ENCODE measurements around the gene ZNF385B. TPM values are rescaled to one million over a fixed set of nuclear protein-coding genes. Genes with fewer than 3 reads are reported as not detected.

ZNF385B gene
- total RNA-seq, 1 experiment from 2014 or later = 9.3 TPM

DNA sequence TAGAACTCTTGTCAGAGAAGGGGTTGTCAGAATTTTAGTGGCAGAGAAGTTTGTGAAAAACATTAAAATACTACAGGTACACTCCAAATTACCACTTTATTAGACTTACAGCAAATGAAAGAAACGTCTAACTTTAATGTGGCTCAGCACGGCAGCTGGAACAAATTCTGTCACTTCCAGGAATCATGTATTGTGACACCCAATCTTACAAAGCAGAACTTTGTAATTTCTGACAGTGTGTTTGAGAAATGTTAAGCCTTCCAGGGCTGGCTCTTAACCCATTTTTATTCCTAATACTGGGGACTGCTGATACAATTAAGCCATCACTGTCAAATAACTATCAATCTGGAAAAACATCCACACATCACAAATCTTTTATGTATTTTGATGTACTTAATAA, 216.4 kb downstream of the ZNF385B start (continued):
- TF ChIP-seq POLR2AphosphoS5 (IDR thresholded peaks at IDR 0.05; ENCODE audit: low read depth, low read length) = no peak
- no peak for TF ChIP-seq FOSL1 (IDR thresholded peaks at IDR 0.05; ENCODE audit: low read depth)
- TF ChIP-seq REST (IDR thresholded peaks at IDR 0.05; ENCODE audit: low read depth) = no peak
- TF ChIP-seq RAD21 (IDR thresholded peaks at IDR 0.05; ENCODE audit: low read depth) = no peak
- TF ChIP-seq POLR2A (IDR thresholded peaks at IDR 0.05; ENCODE audit: borderline replicate concordance, extremely low read depth, insufficient read depth, insufficient read length) = no peak
- TF ChIP-seq CBX3 (IDR thresholded peaks at IDR 0.05; ENCODE audit: low read depth) = no peak
- no peak for TF ChIP-seq SRF (IDR thresholded peaks at IDR 0.05; ENCODE audit: low read depth)

- intact Hi-C loops (cut with micrococcal nuclease) = no loop called here
- H3K36me3 ChIP-seq (ENCODE audit: control insufficient read depth in 1 of 2, insufficient read depth in 2 of 2, low read length in 2 of 2) = no peaks in the 10 kb centered on the region
- H3K4me1 ChIP-seq (ENCODE audit: control insufficient read depth in 1 of 2, insufficient read depth in 2 of 2, low read length in 2 of 2) = no peaks in the 10 kb centered on the region
- RAD21 ChIA-PET (ENCODE audit: low non-redundant PET in 1 of 2, low total read pairs in 2 of 2, uncharacterized antibody in 2 of 2, unreplicated experiment in 2 of 2) = no interaction called here
- no TSS peak for BruUV-seq (replicated peaks)
- H3K4me2 ChIP-seq (ENCODE audit: low read length) = no peak overlapping the region
- DNase-seq (ENCODE audit: low read depth, low spot score) (no peak), ATAC-seq (no peak)
- no peak overlapping the region for H3K27ac ChIP-seq (ENCODE audit: low read depth, low read length)
- H3K4me3 ChIP-seq (replicated peaks in 1 of 2; ENCODE audit: low read depth in 1 of 2, low read length in 2 of 2) = no peak overlapping the region
- no peaks in the 10 kb centered on the region for H3K27me3 ChIP-seq (ENCODE audit: insufficient read depth, low read length)
- no peaks in the 10 kb centered on the region for H3K9me3 ChIP-seq (ENCODE audit: control insufficient read depth in 1 of 2, insufficient read depth in 1 of 2, low read depth in 1 of 2, low read length in 2 of 2)
- no peak overlapping the region for H2AFZ ChIP-seq (ENCODE audit: low read depth, low read length, poor library complexity, severe bottlenecking)
- TF ChIP-seq JUND (IDR thresholded peaks at IDR 0.05) = no peak
- no peaks in the 10 kb centered on the region for H4K20me1 ChIP-seq (ENCODE audit: insufficient read depth)
- H3K9me2 ChIP-seq (ENCODE audit: insufficient read depth) = no peaks in the 10 kb centered on the region
- no peaks in the 10 kb centered on the region for H3K79me2 ChIP-seq (ENCODE audit: insufficient read depth, low read length)
- CTCF ChIA-PET = no interaction called here
- H3K9ac ChIP-seq (ENCODE audit: low read length) = no peak overlapping the region
- POLR2A ChIA-PET = no interaction called here
These were observed 218.9 kb downstream of the ZNF385B start for GRCh38 chr2:179642462-179642861.

Data from HCT116 (cell line).